Measurements from ENCODE around the gene KRT34.

DNA sequence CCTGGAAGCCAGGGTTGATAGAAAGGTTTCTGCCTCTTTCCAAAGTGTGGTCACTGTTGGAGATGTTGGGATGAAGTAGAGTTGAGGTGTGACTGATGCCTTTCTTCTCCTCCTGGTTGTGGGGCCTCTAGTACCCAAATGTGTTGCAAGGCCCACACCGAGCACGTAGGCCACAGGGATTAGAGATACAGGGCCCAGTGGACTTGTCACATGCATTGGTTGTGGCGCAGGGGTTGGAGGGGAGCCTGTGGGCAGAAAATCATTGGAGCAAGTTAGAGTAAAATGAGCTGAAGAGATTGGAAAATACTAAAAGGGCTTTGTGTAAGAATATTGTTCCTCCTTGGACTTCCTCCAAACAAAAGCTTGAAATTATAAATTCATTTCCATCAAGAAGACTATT lies 36.1 kb downstream of the KRT34 start:
- TF ChIP-seq EZH2 (IDR thresholded peaks at IDR 0.05; ENCODE audit: insufficient read depth, low read length) (no peak), CTCF (IDR thresholded peaks at IDR 0.05; ENCODE audit: insufficient read depth, low read depth, low read length) (no peak)

Measured in astrocyte (in vitro differentiated cells and primary cell).